Measurements from ENCODE around the gene GALNT11.
"Not testable (repeated sequence)": the region's sequence is repeated elsewhere in the genome, so short reads cannot be mapped to it uniquely, and the experiment has no call there.

GALNT11 gene

DNA sequence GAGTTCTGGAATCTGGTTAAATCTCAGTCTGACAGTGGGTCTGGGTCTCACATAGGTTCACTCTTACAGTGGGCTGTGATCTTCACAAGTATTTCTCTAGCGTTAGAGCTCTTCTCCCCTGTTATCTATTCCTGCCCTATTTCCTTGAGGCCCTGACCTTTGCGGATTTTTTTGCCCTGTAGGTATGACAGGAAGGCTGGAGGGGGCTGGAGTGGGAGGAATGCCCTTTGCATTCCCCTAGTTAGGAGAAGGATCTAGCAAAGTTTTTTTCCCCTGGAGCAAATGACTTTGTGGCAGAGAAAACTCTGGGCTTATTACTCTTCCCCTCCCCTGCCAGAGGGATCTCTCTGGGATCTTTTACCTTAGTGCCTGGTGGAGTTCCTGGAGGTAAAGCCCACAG lies 49.2 kb downstream of the GALNT11 start:
- DNase-seq (ENCODE audit: low read depth, low spot score), result no peak

GRCh38 chr7:152075379-152075778 lies 49.9 kb downstream of the GALNT11 start:
- DNase-seq (ENCODE audit: low read depth, low spot score), result not testable (repeated sequence)

DNA sequence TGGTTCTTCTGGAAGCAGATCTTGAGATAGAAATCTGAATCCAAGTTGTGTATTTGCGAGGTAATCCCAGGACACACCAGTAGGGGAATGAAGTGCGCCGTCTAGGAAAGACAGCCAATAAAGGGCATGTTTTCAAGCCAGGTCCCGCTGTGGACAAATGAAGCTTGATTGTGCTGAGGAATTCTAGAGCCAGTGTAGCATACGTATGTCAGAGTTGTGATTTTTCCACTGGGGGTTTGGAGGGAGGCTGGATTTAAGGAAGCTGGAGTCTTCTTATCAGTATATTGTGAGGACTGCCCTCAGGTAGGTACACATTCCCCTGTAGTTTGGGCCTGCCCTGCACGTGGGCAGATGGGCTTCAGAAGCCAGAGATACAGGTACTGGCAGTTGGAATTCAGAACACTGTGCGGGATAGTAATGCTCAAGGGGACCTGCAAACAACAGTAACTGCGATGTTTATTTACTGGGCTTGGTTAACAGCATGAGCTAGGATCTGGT lies 50.9 kb downstream of the GALNT11 start:
- DNase-seq (ENCODE audit: low read depth, low spot score), result no peak

GRCh38 chr7:152076940-152077933 lies 51.8 kb downstream of the GALNT11 start:
- no peak for DNase-seq (ENCODE audit: low read depth, low spot score)

DNA sequence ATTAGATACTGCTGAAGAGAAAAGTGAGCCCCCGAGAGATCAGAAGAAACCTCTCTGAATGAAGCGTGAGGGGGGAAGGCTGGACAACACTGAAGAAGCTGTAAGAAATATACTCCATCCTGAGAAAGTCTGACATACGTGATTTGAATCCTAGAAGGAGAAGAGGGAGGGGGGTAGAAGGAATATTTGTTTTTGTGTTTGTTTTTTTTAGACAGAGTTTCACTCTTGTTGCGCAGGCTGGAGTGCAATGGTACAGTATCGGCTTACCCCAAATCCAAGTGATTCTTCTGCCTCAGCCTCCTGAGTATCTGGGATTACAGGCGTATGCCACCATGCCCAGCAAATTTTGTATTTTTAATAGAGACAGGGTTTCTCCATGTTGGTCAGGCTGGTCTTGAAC lies 52.6 kb downstream of the GALNT11 start:
- DNase-seq (ENCODE audit: low read depth, low spot score), result no peak

GRCh38 chr7:152078786-152079185 lies 53.3 kb downstream of the GALNT11 start:
- DNase-seq (ENCODE audit: low read depth, low spot score), result no peak

GRCh38 chr7:152081088-152081487 lies 55.6 kb downstream of the GALNT11 start:
- DNase-seq (ENCODE audit: low read depth, low spot score), result no peak

GRCh38 chr7:152082073-152082721 lies 56.7 kb downstream of the GALNT11 start:
- not testable (repeated sequence) for DNase-seq (ENCODE audit: low read depth, low spot score)

GRCh38 chr7:152085131-152085530 lies 59.7 kb downstream of the GALNT11 start:
- DNase-seq (ENCODE audit: low read depth, low spot score), result no peak

GRCh38 chr7:152086513-152086912 lies 61.0 kb downstream of the GALNT11 start:
- DNase-seq (ENCODE audit: low read depth, low spot score), result no peak

DNA sequence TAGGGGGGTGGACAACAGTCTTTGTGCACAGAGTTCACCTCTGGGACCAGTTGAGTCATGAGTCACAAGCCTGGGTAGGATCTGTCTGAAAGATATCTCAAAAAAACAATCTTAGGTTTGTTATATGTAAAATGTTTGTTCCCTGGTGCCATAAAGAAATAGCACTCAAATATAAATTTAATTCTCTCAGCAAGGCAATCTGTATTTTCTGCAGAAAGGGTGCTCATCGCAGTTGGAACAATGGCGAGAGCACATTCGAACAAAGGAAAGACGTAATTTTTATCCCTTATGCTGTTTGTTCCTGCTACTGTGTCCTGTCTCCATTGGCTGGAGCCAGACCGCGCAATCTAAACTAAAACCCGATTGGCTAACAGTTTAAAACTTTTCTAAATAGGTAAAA lies 63.7 kb downstream of the GALNT11 start:
- no peak for DNase-seq (ENCODE audit: low read depth, low spot score)

DNA sequence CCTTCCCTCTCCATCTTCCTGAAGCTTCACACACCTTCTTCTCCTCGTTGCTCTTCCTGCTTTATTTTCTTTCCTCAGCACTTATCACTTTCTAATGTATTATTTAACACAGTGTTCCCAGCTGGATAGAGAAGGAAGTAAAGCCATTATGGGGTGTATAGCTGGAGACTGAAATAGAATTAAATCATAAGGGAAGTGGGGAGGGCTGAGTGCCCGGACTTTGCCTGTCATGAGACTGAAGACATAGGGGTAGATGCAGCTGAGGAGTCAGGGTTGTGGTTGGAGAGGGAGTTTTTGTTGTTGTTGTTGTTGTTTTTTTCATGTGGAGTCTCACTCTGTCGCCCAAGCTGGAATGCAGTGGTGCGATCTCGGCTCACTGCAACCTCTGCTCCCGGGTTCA lies 65.3 kb downstream of the GALNT11 start:
- no peak for DNase-seq (ENCODE audit: low read depth, low spot score)

GRCh38 chr7:152093717-152094116 lies 68.2 kb downstream of the GALNT11 start:
- no peak for DNase-seq (ENCODE audit: low read depth, low spot score)

DNA sequence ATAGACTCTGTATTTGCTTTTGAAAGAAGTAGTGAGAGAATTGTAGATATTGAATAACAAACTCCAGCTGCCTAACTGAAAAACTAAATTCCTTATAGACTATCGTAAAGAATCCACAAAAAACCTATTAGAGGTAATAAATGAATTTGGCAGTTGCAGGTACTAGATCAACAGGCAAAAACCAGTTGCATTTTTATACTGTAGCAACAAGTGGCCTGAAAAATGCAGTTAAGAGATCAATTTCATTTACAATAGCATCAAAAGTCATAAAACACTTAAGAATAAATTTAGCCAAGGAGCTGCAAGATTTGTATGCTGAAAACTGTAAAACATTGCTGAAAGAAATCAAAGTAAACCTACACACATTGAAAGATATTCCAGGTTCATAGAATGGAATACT lies 70.3 kb downstream of the GALNT11 start:
- no peak for DNase-seq (ENCODE audit: low read depth, low spot score)

DNA sequence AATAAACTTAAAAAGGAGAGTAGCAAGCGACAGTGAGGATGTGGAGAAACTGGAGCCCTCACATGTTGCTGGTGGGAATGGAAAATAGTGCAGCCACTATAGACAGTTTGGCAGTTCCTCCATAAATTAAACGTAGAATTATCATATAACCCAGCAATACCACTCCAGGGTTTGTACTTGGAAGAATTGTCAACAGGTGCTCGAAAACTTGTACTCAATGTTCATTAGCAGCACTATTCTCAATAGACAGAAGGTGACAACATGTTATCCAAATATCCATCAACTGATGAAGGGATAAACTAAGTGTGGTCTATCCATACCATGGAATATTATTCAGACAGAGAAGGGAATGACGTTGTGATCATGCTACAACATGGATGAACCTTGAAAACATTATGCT lies 71.9 kb downstream of the GALNT11 start:
- no peak for DNase-seq (ENCODE audit: low read depth, low spot score)

- no peak for DNase-seq (ENCODE audit: low read depth, low spot score)
Observed at GRCh38 chr7:152103066-152103465, 77.6 kb downstream of the GALNT11 start.

DNA sequence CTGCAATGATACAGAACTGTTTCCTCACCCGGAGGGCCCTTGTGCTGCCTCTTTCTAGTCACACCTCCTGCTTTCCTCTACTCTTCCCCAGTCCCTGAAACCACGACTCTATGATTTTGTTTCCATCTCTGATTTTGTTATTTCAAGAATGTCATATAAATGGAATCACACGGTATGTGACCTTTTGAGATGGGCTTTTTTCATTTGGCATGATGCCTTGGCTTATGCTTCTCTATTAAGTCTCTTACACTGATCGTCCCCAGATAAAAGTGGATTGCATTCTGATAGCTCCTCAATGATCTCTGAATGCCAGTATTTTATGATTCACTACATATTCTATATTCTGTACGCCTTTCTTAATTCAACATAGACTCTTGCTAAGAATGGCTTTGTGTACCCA lies 78.2 kb downstream of the GALNT11 start:
- no peak for DNase-seq (ENCODE audit: low read depth, low spot score)

DNA sequence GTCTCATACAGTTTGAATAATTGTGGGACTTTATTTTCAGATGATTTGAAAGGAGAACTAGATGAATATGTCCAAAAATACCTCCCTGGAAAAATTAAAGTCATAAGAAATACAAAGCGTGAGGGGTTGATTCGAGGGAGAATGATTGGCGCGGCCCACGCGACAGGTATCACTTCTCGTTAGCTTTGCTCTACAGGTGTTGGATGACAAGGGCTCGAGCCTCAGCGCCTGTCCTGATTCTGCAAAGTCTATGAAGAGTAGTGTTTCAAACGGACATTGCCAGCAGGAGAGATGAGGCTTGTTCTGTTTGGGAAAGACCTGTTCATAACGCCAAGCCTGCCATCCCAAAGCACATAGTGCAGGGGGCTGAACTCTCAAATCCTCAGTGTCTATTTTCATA lies 79.7 kb downstream of the GALNT11 start:
- no peak for DNase-seq (ENCODE audit: low read depth, low spot score)

DNA sequence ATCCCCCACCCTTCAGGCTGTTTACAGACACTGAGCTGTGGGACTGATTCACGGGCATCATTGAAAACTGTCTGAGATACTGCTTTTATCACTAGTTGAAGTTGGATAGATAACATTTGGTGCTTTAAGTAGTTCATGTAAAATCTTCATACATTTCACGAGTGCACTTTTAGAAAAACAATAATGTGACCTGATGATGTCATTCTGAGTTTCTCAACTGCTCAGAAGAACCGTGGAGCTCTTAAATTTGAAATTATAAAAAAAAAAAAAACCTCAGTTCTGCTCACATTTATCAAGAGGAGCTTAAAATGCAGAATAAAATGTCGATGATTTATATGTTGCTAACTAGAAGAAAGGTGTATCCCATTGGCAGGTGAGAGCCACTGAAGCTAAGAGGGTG lies 81.5 kb downstream of the GALNT11 start:
- no peak for DNase-seq (ENCODE audit: low read depth, low spot score)

- no peak for DNase-seq (ENCODE audit: low read depth, low spot score)
Observed at GRCh38 chr7:152107945-152108344, 82.5 kb downstream of the GALNT11 start.

- DNase-seq (ENCODE audit: low read depth, low spot score), result no peak
Observed at GRCh38 chr7:152108359-152108758, 82.9 kb downstream of the GALNT11 start.

DNA sequence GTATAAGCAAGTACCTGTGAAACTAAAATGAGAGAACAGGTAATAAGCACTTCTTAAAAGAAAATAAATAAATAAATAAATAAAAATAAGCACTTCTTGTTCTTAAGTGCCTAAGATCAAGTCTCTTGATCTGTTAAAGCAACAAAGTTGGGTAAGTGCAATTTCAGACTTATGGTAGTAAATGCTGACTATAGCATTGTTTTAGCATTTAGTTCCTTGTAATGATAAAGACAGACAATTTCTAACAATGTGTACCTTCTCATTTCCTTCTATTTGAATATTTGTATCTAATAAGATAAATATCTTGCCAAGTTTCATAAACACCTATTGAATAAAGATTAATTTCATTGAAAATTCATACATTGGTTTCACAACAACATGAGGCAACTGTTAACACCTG lies 87.4 kb downstream of the GALNT11 start:
- DNase-seq (ENCODE audit: low read depth, low spot score), result no peak
